K562 (cell line): ENCODE results near the gene POLR2L. TPM values are rescaled to one million over a fixed set of nuclear protein-coding genes. Genes with fewer than 3 reads are reported as not detected.

Source experiments
- BRCA1 ChIP-seq, 2 experiments: fragments of 450-650 bp in 1 of 2; sonication (generic) in 1 of 2; formaldehyde crosslinking in 1 of 2; IDR thresholded peaks; 2 replicates each; pipeline versions ENCODE4 v1.5.0 to v1.6.1; 2017 to 2020; ENCODE audit warnings: mild to moderate bottlenecking in 1 of 2, missing genetic modification reagents in 1 of 2
- CBFA2T2 ChIP-seq: fragments of 450-650 bp; conservative IDR thresholded peaks from 2 replicates; pipeline ENCODE4 v1.6.1; 2017; ENCODE audit warnings: mild to moderate bottlenecking
- CCNT2 ChIP-seq: IDR thresholded peaks from 2 replicates; pipeline ENCODE4 v1.6.1; 2011; ENCODE audit warnings: borderline replicate concordance, low read depth, mild to moderate bottlenecking, moderate library complexity, mixed read lengths, low read length; ENCODE audit not compliant: insufficient read length; ENCODE audit errors: extremely low read depth
- CHD4 ChIP-seq: fragments of 200-600 bp; sonication (generic); IDR thresholded peaks from 3 replicates; pipeline ENCODE4 v1.6.1; 2012; ENCODE audit warnings: low read depth, mild to moderate bottlenecking, mixed read lengths, low read length, inconsistent platforms; ENCODE audit not compliant: insufficient read depth, insufficient replicate concordance, poor library complexity, severe bottlenecking
- JUN ChIP-seq, 2 experiments: sonication (generic) in 1 of 2; formaldehyde crosslinking in 1 of 2; IDR thresholded peaks; 2 replicates each; pipeline versions ENCODE4 v1.6.1 to v1.8.0; 2012 to 2022; ENCODE audit warnings: borderline replicate concordance in 2 of 2, mild to moderate bottlenecking in 2 of 2, improper control_type of control experiment in 1 of 2, low read depth in 1 of 2, low read length in 1 of 2, missing genetic modification reagents in 1 of 2
- MECOM ChIP-seq: fragments of 250-450 bp; sonication (Bioruptor Pico); IDR thresholded peaks from 2 replicates; pipeline ENCODE4 v1.8.0; 2022; ENCODE audit warnings: inconsistent platforms
- MEF2D ChIP-seq: conservative IDR thresholded peaks from 2 replicates; pipeline ENCODE4 v1.6.1; 2016; ENCODE audit warnings: low read depth, missing genetic modification characterization, missing compliant biosample characterization
- NCOR1 ChIP-seq: fragments of 450-650 bp; IDR thresholded peaks from 2 replicates; pipeline ENCODE4 v1.6.1; 2016; ENCODE audit warnings: mild to moderate bottlenecking, moderate library complexity
- POLR3G ChIP-seq: IDR thresholded peaks from 2 replicates; pipeline ENCODE4 v1.6.1; 2011; ENCODE audit not compliant: insufficient read length, insufficient replicate concordance; ENCODE audit errors: extremely low read depth
- SNIP1 ChIP-seq: fragments of 450-650 bp; IDR thresholded peaks from 2 replicates; pipeline ENCODE4 v1.7.1; 2017; ENCODE audit warnings: low read depth, mild to moderate bottlenecking
- YBX1 ChIP-seq: fragments of 450-650 bp; IDR thresholded peaks from 2 replicates; pipeline ENCODE4 v1.7.1; 2016; ENCODE audit warnings: mild to moderate bottlenecking
- ZNF3 ChIP-seq: fragments of 250-450 bp; sonication (Bioruptor Pico); IDR thresholded peaks from 2 replicates; pipeline ENCODE4 v1.5.0; 2021; ENCODE audit warnings: mild to moderate bottlenecking, moderate library complexity
- polyA plus RNA-seq, 8 experiments: library from polyadenylated mRNA; depleted of rRNA in 4 of 8; stranded (reverse) in 5 of 8; unstranded in 3 of 8; fragments of >200 nt; fragmentation: Nextera tagmentation in 2 of 8; fragmentation: Illumina TruSeq in 1 of 8; extraction: Ambion mirVana in 2 of 8; extraction: Trizol in 1 of 8; gene quantifications; 2 replicates each; pipeline versions ENCODE4 v1.2.1 to v1.2.3, GENCODE V29; 2011 to 2014; ENCODE audit warnings: inconsistent platforms in 1 of 8, missing spikeins in 1 of 8
- total RNA-seq, 7 experiments: library from RNA; depleted of rRNA in 6 of 7; stranded (reverse); fragments of >200 nt in 6 of 7; fragmentation: Illumina TruSeq in 2 of 7; extraction: Trizol in 2 of 7; gene quantifications; 2 replicates each; pipeline versions ENCODE4 v1.2.1 to v1.2.3, GENCODE V29; 2011 to 2021; ENCODE audit warnings: low replicate concordance in 1 of 7
- TF ChIP-seq, protein P1 (sequence below): sonication (generic); formaldehyde crosslinking; IDR thresholded peaks from 2 replicates; pipeline ENCODE4 v1.8.1; 2022; ENCODE audit warnings: missing genetic modification reagents
- TF ChIP-seq, protein P2 (sequence below): fragments of 250-450 bp; sonication (Bioruptor Pico); IDR thresholded peaks from 2 replicates; pipeline ENCODE4 v1.5.0; 2021
- TF ChIP-seq, protein P3 (sequence below): sonication (generic); IDR thresholded peaks from 2 replicates; pipeline ENCODE4 v1.6.1; 2016
- TF ChIP-seq, protein P4 (sequence below): sonication (generic); formaldehyde crosslinking; IDR thresholded peaks from 2 replicates; pipeline ENCODE4 v1.9.0; 2022; ENCODE audit warnings: mild to moderate bottlenecking, missing genetic modification reagents
- TF ChIP-seq, protein P5 (sequence below): fragments of 250-450 bp; sonication (Bioruptor Pico); IDR thresholded peaks from 2 replicates; pipeline ENCODE4 v1.5.0; 2020; ENCODE audit warnings: mild to moderate bottlenecking
- TF ChIP-seq, protein P6 (sequence below): fragments of 150-350 bp; IDR thresholded peaks from 2 replicates; pipeline ENCODE4 v1.6.1; 2014; ENCODE audit warnings: low read depth, mild to moderate bottlenecking, low read length, borderline replicate concordance

Gene POLR2L
- total and polyA plus RNA-seq, 9 of the 15 experiments (the other 6 are each of a cell fraction or from before 2014, with no cell fraction given): 38.3 to 688 (median 108) TPM

DNA sequence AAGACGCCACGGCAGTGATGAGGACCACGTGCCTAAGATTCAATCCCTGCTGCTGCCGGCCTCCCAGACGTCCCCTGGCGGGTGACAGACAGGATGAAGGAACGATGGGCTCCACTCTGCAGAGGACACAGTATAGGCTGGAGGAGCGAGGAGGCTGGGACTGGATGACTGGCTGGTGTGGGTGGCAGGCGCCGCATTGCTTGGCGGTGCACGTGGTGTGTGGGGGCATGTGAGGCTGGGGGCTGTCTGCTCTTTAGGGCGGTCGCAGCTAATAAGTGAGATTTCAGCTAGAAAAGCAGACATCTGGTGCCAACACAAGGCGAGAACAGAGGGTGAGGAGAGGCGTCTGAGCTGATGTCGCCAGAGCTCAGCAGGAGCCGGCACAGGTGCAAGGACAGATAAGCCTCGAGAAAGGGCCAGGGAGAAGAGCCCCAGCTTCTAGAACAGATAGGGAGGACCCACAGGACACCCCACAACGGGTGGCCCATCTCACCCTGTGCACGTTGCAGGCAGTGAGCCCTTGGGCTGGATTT lies 33.5 kb upstream of the POLR2L start (continued):
- TF ChIP-seq, protein P1, sequence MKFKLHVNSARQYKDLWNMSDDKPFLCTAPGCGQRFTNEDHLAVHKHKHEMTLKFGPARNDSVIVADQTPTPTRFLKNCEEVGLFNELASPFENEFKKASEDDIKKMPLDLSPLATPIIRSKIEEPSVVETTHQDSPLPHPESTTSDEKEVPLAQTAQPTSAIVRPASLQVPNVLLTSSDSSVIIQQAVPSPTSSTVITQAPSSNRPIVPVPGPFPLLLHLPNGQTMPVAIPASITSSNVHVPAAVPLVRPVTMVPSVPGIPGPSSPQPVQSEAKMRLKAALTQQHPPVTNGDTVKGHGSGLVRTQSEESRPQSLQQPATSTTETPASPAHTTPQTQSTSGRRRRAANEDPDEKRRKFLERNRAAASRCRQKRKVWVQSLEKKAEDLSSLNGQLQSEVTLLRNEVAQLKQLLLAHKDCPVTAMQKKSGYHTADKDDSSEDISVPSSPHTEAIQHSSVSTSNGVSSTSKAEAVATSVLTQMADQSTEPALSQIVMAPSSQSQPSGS (CRISPR knock-in tag): no peak
- TF ChIP-seq, protein P2, sequence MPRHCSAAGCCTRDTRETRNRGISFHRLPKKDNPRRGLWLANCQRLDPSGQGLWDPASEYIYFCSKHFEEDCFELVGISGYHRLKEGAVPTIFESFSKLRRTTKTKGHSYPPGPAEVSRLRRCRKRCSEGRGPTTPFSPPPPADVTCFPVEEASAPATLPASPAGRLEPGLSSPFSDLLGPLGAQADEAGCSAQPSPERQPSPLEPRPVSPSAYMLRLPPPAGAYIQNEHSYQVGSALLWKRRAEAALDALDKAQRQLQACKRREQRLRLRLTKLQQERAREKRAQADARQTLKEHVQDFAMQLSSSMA (CRISPR knock-in tag): no peak
- no peak for TF ChIP-seq BRCA1 (IDR thresholded peaks at IDR 0.05)
- no peak for TF ChIP-seq BRCA1 (CRISPR knock-in tag; IDR thresholded peaks at IDR 0.05)
- TF ChIP-seq, protein P3, sequence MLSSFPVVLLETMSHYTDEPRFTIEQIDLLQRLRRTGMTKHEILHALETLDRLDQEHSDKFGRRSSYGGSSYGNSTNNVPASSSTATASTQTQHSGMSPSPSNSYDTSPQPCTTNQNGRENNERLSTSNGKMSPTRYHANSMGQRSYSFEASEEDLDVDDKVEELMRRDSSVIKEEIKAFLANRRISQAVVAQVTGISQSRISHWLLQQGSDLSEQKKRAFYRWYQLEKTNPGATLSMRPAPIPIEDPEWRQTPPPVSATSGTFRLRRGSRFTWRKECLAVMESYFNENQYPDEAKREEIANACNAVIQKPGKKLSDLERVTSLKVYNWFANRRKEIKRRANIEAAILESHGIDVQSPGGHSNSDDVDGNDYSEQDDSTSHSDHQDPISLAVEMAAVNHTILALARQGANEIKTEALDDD: no peak
- peak; percentile 64; the same call in 1 of the 2 replicates for TF ChIP-seq MECOM (CRISPR knock-in tag)
- TF ChIP-seq SNIP1: no peak
- TF ChIP-seq POLR3G: no peak
- TF ChIP-seq JUN (IDR thresholded peaks at IDR 0.05; ENCODE audit: borderline replicate concordance, low read depth, low read length): no peak
- no peak for TF ChIP-seq JUN (CRISPR knock-in tag; IDR thresholded peaks at IDR 0.05; ENCODE audit: borderline replicate concordance)
- TF ChIP-seq, protein P4, sequence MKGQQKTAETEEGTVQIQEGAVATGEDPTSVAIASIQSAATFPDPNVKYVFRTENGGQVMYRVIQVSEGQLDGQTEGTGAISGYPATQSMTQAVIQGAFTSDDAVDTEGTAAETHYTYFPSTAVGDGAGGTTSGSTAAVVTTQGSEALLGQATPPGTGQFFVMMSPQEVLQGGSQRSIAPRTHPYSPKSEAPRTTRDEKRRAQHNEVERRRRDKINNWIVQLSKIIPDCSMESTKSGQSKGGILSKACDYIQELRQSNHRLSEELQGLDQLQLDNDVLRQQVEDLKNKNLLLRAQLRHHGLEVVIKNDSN: peak; percentile 72
- peak; percentile 85 for TF ChIP-seq CCNT2
- TF ChIP-seq CHD4: no peak
- TF ChIP-seq NCOR1: peak; percentile 99
- TF ChIP-seq YBX1: no peak
- no peak for TF ChIP-seq ZNF3 (CRISPR knock-in tag)
- no peak for TF ChIP-seq MEF2D (tag)
- TF ChIP-seq, protein P5, sequence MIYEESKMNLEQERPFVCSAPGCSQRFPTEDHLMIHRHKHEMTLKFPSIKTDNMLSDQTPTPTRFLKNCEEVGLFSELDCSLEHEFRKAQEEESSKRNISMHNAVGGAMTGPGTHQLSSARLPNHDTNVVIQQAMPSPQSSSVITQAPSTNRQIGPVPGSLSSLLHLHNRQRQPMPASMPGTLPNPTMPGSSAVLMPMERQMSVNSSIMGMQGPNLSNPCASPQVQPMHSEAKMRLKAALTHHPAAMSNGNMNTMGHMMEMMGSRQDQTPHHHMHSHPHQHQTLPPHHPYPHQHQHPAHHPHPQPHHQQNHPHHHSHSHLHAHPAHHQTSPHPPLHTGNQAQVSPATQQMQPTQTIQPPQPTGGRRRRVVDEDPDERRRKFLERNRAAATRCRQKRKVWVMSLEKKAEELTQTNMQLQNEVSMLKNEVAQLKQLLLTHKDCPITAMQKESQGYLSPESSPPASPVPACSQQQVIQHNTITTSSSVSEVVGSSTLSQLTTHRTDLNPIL (CRISPR knock-in tag): no peak
- TF ChIP-seq, protein P6, sequence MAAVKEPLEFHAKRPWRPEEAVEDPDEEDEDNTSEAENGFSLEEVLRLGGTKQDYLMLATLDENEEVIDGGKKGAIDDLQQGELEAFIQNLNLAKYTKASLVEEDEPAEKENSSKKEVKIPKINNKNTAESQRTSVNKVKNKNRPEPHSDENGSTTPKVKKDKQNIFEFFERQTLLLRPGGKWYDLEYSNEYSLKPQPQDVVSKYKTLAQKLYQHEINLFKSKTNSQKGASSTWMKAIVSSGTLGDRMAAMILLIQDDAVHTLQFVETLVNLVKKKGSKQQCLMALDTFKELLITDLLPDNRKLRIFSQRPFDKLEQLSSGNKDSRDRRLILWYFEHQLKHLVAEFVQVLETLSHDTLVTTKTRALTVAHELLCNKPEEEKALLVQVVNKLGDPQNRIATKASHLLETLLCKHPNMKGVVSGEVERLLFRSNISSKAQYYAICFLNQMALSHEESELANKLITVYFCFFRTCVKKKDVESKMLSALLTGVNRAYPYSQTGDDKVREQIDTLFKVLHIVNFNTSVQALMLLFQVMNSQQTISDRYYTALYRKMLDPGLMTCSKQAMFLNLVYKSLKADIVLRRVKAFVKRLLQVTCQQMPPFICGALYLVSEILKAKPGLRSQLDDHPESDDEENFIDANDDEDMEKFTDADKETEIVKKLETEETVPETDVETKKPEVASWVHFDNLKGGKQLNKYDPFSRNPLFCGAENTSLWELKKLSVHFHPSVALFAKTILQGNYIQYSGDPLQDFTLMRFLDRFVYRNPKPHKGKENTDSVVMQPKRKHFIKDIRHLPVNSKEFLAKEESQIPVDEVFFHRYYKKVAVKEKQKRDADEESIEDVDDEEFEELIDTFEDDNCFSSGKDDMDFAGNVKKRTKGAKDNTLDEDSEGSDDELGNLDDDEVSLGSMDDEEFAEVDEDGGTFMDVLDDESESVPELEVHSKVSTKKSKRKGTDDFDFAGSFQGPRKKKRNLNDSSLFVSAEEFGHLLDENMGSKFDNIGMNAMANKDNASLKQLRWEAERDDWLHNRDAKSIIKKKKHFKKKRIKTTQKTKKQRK: no peak
- TF ChIP-seq CBFA2T2: peak; percentile 97
